ENCODE results near the gene FGFR3. TPM values are rescaled to one million over a fixed set of nuclear protein-coding genes. Genes with fewer than 3 reads are reported as not detected.

The FGFR3 gene
- total and polyA plus RNA-seq, 2 of the 8 experiments (the other 6 are each of a cell fraction or from before 2014, with no cell fraction given): 9.0 to 19.5 TPM

- DNase-seq (ENCODE audit: low read depth in 1 of 2, low spot score in 2 of 2) (no peak), FAIRE-seq (no peak)
- Histone ChIP-seq H2BK5ac (ENCODE audit: low read depth, low read length) (no peak overlapping the region), H3K56ac (replicated peaks; ENCODE audit: insufficient read length, low read depth, low read length) (no peak overlapping the region), H3K36me3 (ENCODE audit: control insufficient read depth in 2 of 4, insufficient read depth in 4 of 4, low read length in 3 of 4) (no peaks in the 10 kb centered on the region), H4K20me1 (replicated peaks in 1 of 2; ENCODE audit: control insufficient read depth in 1 of 2, insufficient read depth in 2 of 2, low read length in 2 of 2) (no peaks in the 10 kb centered on the region), H3K14ac (ENCODE audit: insufficient read length) (no peak overlapping the region), H2BK12ac (ENCODE audit: low read depth, low read length) (0 out of 2 replicates have a peak overlapping the region, but pooled peaks have one; percentile 17), H2BK15ac (ENCODE audit: low read length) (no peak overlapping the region), H4K8ac (ENCODE audit: extremely low read depth, insufficient read depth, low read length) (no peak overlapping the region), H3K4me3 (ENCODE audit: extremely low read depth in 1 of 4, insufficient read depth in 2 of 4, low read depth in 3 of 4, low read length in 4 of 4) (no peak overlapping the region), H3K4me1 (replicated peaks in 1 of 4; ENCODE audit: control insufficient read depth in 3 of 4, insufficient read depth in 4 of 4, low read length in 3 of 4) (peaks cover 0 to 15% (median 8%) of the 10 kb centered on the region in 4 experiments; a peak in 5 of 7 replicates), H3K18ac (ENCODE audit: extremely low read depth, low read length) (no peak overlapping the region), H3K27ac (ENCODE audit: low read depth, low read length) (no peak overlapping the region), H3K79me1 (ENCODE audit: low read depth, low read length) (no peaks in the 10 kb centered on the region), H2AFZ (ENCODE audit: low read length) (no peak overlapping the region), H3K9me3 (ENCODE audit: insufficient read depth in 2 of 2, low read depth in 1 of 2, low read length in 1 of 2) (no peaks in the 10 kb centered on the region), H2AK5ac (ENCODE audit: low read depth, low read length) (no peak overlapping the region), H4K91ac (replicated peaks; ENCODE audit: insufficient read length, low read length) (no peak overlapping the region), H3K23me2 (ENCODE audit: low read depth, low read length) (no peaks in the 10 kb centered on the region), H4K5ac (ENCODE audit: insufficient read length, low read depth, low read length) (no peak overlapping the region), H3K79me2 (ENCODE audit: control insufficient read depth in 1 of 2, insufficient read depth in 2 of 2, low read length in 2 of 2) (no peaks in the 10 kb centered on the region), H3K27me3 (replicated peaks in 1 of 4; ENCODE audit: control insufficient read depth in 3 of 4, extremely low read depth in 1 of 4, insufficient read depth in 3 of 4, low read length in 3 of 4) (no peaks in the 10 kb centered on the region), H2BK120ac (replicated peaks; ENCODE audit: low read depth, low read length) (no peak overlapping the region), H3K23ac (ENCODE audit: insufficient read length) (no peak overlapping the region), H3K4ac (replicated peaks; ENCODE audit: insufficient read length, low read depth, low read length) (peak overlapping the region; percentile 11), H3K9ac (replicated peaks in 1 of 4; ENCODE audit: extremely low read depth in 1 of 4, low read depth in 3 of 4, low read length in 3 of 4) (no peak overlapping the region), H2BK20ac (ENCODE audit: low read length) (no peak overlapping the region), H3K4me2 (ENCODE audit: insufficient read depth in 1 of 2, low read depth in 2 of 2, low read length in 2 of 2) (no peak overlapping the region)
- CTCF ChIA-PET (ENCODE audit: partially characterized antibody): interaction anchor here (0.5 to 71.2 kb wide), 6 partner anchors 11 to 146 kb away, joined by 3 to 2507 read pairs (median 4); partner anchors contain the start of gene FGFR3
- POLR2A ChIA-PET (ENCODE audit: partially characterized antibody): interaction anchor here (0.9 to 1.3 kb wide), 5 partner anchors 12 to 55 kb away, joined by 3 to 5 read pairs (median 3); partner anchors contain the start of genes FGFR3, TACC3 and TMEM129
- 88% methylated on average over 9 of the region's 15 CpGs; no CpG with 5 or more reads in 1 of the 2 experiments for WGBS, 2 experiments (ENCODE audit: extremely low coverage in 1 of 2, insufficient coverage in 1 of 2, insufficient read length in 1 of 2, insufficient replicate concordance in 2 of 2, low coverage in 1 of 2, low lambda C conversion rate in 2 of 2, missing lambda C conversion rate in 1 of 2)
- TF ChIP-seq SP4 (IDR thresholded peaks at IDR 0.05; ENCODE audit: low read length): no peak
- TF ChIP-seq BCL11A (IDR thresholded peaks at IDR 0.05; ENCODE audit: low read depth in 2 of 2, low read length in 2 of 2): no peak
- no peak for TF ChIP-seq YY1 (IDR thresholded peaks at IDR 0.05; ENCODE audit: low read depth, low read length)
- TF ChIP-seq CHD1 (IDR thresholded peaks at IDR 0.05; ENCODE audit: low read depth, low read length): no peak
- no peak for TF ChIP-seq POLR2A (IDR thresholded peaks at IDR 0.05; ENCODE audit: control extremely low read depth in 1 of 2, low read depth in 2 of 2, low read length in 2 of 2)
- no peak for TF ChIP-seq USF2 (IDR thresholded peaks at IDR 0.05; ENCODE audit: low read length)
- no peak for TF ChIP-seq CREB1 (IDR thresholded peaks at IDR 0.05)
Observed at GRCh38 chr4:1753697-1754311, 39.3 kb upstream of the FGFR3 start.

Measured in H1 (cell line).